Stimulated activated CD4-positive, alpha-beta T cell treated with anti-CD3 and anti-CD28 coated beads, TNF-alpha, amount 100 ng/mL, for 1 hour (primary cell): ENCODE results near the gene OXSR1.
"Not testable (repeated sequence)": the region's sequence is repeated elsewhere in the genome, so short reads cannot be mapped to it uniquely, and the experiment has no call there.

Source experiments
- DNase-seq, 3 donors: peaks; one replicate each; pipeline ENCODE4 v3.0.0-alpha.2; 2020; ENCODE audit warnings: low read depth in 3 of 3, low spot score in 1 of 3

The OXSR1 gene

GRCh38 chr3:38127611-38128302, 37.6 kb upstream of the OXSR1 start:
- no peak for DNase-seq

- DNase-seq: no peak
These were observed 37.1 kb upstream of the OXSR1 start for GRCh38 chr3:38128303-38128655.

- no peak for DNase-seq
These were observed 36.3 kb upstream of the OXSR1 start for GRCh38 chr3:38129058-38129457.

DNA sequence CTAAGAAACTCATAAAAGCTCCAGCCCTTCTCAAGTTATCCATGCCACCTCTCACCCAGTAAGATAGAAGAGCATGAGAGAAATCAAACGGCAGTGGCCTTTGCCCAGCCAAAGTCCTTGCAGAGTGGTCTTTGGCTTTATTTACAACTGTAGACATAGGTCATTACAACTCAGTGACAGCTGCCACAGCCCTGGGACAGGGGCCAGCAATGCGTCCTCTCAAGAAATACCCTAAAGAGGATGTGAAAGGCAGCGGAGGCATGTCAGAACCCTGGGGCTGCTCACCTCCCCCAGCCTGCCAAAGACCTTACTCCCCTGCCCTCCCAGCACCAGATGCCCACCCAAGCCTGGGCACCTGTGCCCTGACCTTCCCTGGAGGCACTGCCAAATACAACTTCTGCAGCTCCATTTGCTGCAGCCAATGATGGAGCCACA, 34.7 kb upstream of the OXSR1 start:
- DNase-seq: no peak

DNA sequence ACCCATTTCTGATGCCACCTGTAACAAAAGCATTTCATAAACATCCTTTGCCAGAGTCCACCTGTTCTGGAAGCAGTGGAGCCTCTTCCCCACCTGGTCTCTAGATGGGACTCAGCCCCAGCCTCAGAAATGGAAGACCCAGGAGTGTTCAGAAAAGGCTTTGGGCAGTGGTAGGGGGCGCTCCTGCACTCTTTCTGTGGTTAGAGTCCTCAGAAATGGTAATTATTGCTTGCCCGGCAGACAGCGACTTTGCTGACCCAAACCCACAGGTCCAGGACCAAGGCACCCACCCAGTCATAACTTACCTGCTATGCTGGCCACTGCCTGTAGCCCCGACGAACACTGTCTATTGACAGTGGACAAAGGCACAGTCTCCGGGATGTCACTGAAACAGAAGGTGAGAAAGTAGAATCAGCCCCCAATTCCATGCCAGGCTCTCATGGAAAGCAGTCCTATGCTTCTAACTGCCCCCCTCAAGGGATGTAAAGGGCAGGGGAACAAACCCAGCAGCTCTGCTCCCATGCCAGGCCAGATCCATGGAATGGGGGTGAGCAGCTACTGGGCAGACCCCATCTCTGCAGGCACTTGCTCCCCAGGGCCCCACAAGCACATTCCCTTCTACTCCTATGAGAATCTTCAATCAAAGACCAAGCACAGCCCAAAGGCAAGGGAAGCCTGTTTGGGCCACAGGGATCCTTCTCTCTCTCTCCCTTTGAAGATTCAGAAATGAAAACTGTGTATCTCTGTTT, 33.5 kb upstream of the OXSR1 start:
- no peak for DNase-seq

DNA sequence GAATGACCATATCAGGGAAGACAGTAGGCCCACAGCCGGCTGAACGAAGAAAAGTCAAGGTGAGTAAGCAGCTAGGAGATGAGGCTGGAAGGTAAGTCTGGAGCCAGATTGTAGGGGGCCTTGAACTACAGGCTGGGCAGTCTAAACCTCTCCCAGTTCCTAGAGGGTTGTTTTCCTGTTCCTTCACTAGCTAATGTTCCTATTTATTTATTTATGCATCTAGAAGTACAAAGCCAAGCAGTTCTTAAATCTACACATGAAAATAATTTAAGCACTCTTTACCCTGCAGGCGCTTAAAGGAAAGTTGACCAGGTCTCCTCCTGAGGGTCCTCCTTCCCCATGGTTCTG, 32.2 kb upstream of the OXSR1 start:
- no peak for DNase-seq

DNA sequence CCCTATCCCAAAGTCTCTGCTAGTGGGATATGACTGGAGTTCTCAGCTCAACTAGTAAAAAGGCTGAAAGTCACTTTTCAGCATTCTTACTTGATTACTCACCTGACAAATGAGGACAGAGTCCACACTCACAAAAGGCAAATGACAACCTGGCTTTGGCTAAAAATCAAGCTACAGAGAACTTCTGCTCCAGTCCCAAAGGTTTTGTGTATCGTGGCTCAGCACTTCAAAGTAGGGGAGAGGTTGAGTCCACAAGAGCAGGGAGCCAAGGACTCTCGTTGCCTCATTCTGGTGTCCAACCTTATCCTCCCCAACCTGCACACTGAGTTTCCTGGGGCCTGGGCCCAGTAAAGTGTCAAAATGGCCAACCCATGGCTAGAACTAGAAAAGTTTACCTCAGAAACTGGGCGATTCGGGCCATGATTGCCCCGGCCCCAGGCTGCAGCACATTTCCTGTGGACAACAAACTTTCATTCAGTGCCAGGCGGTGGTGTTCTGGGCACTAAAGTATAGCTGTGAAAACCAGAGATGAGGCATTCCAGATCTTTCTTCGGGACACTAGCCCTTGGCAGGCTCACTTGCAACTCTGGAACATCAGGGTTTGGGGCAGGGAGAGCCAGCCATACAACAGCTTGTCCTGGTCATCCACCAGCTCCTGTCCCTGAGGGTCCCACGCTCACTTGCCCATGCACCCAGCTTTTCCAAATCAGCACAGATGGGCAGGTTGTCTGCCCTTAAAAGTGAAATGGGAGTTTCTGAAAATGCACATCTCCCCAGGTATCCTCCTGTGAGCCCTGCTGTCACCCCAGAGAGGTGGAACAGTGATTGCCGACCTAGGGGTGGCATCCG, 31.6 kb upstream of the OXSR1 start:
- DNase-seq: no peak

DNA sequence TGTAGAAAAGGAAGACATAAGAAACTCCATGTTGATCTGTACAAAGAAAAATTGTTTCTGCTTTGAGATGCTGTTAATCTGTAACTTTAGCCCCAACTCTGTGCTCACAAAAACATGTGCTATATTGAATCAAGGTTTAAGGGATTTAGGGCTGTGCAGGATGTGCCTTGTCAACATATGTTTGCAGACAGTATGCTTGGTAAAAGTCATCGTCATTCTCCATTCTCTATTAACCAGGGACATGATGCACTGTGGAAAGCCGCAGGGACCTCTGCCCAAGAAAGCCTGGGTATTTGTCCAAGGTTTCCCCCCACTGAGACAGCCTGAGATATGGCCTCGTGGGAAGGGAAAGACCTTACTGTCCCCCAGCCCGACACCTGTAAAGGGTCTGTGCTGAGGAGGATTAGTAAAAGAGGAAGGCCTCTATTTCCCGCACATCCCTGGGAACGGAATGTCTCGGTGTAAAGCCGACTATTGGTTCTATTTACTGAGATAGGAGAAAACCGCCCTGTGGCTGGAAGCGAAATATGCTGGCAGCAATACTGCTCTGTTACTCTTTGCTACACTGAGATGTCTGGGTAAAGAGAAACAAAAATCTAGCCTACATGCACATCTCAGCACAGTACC, 30.7 kb upstream of the OXSR1 start:
- DNase-seq: not testable (repeated sequence)

- not testable (repeated sequence) for DNase-seq
These were observed 29.6 kb upstream of the OXSR1 start for GRCh38 chr3:38135621-38136277.

- no peak for DNase-seq
These were observed 29.0 kb upstream of the OXSR1 start for GRCh38 chr3:38136393-38136776.

DNA sequence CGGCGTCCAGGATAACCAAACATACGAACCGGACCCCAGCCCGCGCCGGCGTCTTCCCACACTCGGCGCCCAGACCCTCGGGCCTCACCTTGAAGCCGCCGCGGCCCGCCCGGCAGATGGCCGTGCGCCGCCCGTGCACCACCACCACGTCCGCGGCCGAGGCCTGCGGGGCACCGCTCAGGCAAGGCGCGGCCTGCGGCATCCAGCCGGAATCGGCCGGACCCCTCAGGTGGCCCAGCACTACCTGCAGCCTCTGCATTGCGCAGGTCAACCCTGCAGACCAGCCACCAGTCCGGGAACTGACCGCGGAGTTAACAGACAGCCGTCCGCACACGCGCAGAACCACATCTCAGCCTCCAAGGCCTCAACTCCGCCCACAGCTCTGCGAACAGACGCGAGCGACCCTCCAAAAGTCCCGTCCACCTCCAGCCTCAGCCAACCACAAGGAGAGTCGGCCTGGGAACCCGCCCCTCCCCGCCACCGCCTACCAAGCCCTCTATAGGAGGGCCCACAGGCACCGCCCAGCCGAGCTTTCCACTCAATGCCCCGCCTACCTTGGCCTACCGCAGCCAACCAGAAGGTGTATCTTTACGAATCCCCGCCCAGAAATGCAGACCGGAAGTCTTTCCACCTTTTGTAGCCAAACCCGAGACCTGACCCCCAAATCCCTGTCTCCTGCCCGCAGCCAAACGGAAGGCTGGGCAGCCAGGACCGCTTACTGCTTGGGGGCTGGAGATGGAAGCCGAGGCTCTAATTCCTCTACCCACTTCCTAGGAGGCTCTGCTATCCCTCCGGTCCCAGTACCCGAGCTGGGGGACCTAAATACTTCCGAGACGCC, 28.3 kb upstream of the OXSR1 start, which contains the start of gene ACAA1:
ACAA1 (minus strand) TSS at position 351 of the 838 bp plus-strand sequence; CDS start at position 259, 92 bp downstream.
- DNase-seq: peak; percentile 89 to 94 (median 92)

- no peak for DNase-seq
These were observed 27.6 kb upstream of the OXSR1 start for GRCh38 chr3:38137615-38138348.

- DNase-seq: peak; percentile 59 to 75 (median 59)
These were observed 26.8 kb upstream of the OXSR1 start, which contains the start of gene MYD88 for GRCh38 chr3:38138349-38139190. Gene MYD88, plus strand, starts transcription at chr3:38138661. Its CDS starts 40 bp downstream, at chr3:38138701.

- DNase-seq: no peak
These were observed 26.1 kb upstream of the OXSR1 start for GRCh38 chr3:38139191-38139590.

DNA sequence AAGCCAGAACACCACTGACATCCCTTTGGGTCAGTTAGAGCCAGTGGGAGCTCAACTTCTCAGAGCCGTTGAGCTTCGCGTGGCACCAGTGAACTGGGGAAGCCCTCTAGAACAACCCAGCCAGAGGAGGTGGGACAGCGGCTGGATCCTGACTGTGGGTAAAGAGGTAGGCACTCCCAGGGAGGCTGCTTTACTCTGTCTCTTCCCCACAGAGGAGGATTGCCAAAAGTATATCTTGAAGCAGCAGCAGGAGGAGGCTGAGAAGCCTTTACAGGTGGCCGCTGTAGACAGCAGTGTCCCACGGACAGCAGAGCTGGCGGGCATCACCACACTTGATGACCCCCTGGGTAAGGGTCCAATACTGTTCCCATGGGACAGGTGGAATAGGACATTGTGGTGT, 25.7 kb upstream of the OXSR1 start:
- no peak for DNase-seq

GRCh38 chr3:38140326-38141172, 24.8 kb upstream of the OXSR1 start:
- no peak for DNase-seq
